ENCODE results near the gene FBXO38.

FBXO38 gene

DNA sequence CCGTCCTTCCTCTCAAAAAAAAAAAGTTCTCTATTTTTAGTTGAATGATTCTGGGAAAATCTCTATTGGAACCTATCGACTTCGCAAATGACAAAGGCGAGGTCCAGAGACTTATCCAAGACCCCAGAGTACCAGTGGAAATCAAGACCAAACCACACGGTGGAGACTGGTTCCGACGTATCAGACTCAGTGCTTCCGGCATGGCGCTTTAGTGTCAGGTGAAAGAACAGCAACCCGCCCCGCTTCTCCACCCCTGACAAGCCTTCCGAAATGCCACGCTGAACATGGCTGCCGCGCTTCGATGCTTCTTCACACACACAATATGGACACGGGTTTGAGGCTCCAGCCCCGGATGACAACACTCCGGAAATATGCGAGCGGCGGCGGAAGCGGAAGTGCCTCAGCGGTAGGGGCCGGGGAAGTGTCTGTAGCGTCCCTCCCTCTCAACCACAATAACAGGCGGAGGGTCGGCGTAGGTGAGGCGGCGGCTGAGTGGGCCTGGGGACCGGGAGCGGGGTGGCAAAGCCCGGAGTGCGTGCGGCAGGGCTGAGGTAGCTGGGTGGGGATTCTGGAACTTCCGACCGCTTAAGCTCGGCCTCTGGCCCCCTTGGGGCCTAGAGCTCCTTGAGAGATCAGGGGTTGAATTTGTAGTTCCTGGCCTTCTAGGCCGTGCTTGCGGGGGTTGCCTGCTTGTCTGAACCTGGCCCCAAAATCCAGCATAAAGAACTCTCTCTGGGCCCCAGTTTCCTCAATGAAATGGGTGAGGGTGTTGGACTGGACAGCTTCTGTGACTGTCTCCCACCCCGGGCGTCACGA lies at the start of gene FBXO38 (continued):
- TF ChIP-seq, protein P1, sequence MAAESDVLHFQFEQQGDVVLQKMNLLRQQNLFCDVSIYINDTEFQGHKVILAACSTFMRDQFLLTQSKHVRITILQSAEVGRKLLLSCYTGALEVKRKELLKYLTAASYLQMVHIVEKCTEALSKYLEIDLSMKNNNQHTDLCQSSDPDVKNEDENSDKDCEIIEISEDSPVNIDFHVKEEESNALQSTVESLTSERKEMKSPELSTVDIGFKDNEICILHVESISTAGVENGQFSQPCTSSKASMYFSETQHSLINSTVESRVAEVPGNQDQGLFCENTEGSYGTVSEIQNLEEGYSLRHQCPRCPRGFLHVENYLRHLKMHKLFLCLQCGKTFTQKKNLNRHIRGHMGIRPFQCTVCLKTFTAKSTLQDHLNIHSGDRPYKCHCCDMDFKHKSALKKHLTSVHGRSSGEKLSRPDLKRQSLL (tag by site-specific recombination; IDR thresholded peaks at IDR 0.05) = no peak; the same call in 1 of the 2 replicates
- TF ChIP-seq ZNF701 (tag by site-specific recombination; IDR thresholded peaks at IDR 0.05) (no peak), REPIN1 (tag by site-specific recombination; IDR thresholded peaks at IDR 0.05; ENCODE audit: low read depth) (no peak), ZXDB (tag by site-specific recombination; IDR thresholded peaks at IDR 0.05) (peak; percentile 92), ZNF555 (tag by site-specific recombination; conservative IDR thresholded peaks at IDR 0.05) (no peak), ZNF391 (tag by site-specific recombination; IDR thresholded peaks at IDR 0.05; ENCODE audit: borderline replicate concordance, low read depth) (no peak), ZFHX2 (tag by site-specific recombination; conservative IDR thresholded peaks at IDR 0.05) (peak; percentile 71), ZNF248 (tag by site-specific recombination; IDR thresholded peaks at IDR 0.05) (no peak), SALL2 (tag by site-specific recombination; IDR thresholded peaks at IDR 0.05; ENCODE audit: borderline replicate concordance) (no peak), ZNF571 (tag by site-specific recombination; IDR thresholded peaks at IDR 0.05) (no peak), ZNF510 (tag by site-specific recombination; IDR thresholded peaks at IDR 0.05; ENCODE audit: insufficient replicate concordance) (no peak), ZNF184 (tag by site-specific recombination; IDR thresholded peaks at IDR 0.05) (no peak), ZNF140 (tag by site-specific recombination; IDR thresholded peaks at IDR 0.05) (no peak), EGR2 (tag by site-specific recombination; IDR thresholded peaks at IDR 0.05; ENCODE audit: low read depth) (peak; percentile 79), ZNF473 (tag by site-specific recombination; IDR thresholded peaks at IDR 0.05) (no peak), ZNF157 (tag by site-specific recombination; IDR thresholded peaks at IDR 0.05) (no peak), TRIM28 (IDR thresholded peaks at IDR 0.05; ENCODE audit: borderline replicate concordance, low read length) (no peak), ZNF677 (tag by site-specific recombination; IDR thresholded peaks at IDR 0.05) (no peak), ZBTB17 (tag by site-specific recombination; IDR thresholded peaks at IDR 0.05) (peak; percentile 96)
- TF ChIP-seq, protein P2, sequence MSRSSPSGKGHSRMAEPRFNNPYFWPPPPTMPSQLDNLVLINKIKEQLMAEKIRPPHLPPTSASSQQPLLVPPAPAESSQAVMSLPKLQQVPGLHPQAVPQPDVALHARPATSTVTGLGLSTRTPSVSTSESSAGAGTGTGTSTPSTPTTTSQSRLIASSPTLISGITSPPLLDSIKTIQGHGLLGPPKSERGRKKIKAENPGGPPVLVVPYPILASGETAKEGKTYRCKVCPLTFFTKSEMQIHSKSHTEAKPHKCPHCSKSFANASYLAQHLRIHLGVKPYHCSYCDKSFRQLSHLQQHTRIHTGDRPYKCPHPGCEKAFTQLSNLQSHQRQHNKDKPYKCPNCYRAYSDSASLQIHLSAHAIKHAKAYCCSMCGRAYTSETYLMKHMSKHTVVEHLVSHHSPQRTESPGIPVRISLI (tag by site-specific recombination; IDR thresholded peaks at IDR 0.05) = peak; percentile 64; the same call in 1 of the 2 replicates
- TF ChIP-seq, protein P3, sequence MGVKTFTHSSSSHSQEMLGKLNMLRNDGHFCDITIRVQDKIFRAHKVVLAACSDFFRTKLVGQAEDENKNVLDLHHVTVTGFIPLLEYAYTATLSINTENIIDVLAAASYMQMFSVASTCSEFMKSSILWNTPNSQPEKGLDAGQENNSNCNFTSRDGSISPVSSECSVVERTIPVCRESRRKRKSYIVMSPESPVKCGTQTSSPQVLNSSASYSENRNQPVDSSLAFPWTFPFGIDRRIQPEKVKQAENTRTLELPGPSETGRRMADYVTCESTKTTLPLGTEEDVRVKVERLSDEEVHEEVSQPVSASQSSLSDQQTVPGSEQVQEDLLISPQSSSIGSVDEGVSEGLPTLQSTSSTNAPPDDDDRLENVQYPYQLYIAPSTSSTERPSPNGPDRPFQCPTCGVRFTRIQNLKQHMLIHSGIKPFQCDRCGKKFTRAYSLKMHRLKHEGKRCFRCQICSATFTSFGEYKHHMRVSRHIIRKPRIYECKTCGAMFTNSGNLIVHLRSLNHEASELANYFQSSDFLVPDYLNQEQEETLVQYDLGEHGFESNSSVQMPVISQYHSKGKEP (tag by site-specific recombination; IDR thresholded peaks at IDR 0.05) = no peak
- TF ChIP-seq, protein P4, sequence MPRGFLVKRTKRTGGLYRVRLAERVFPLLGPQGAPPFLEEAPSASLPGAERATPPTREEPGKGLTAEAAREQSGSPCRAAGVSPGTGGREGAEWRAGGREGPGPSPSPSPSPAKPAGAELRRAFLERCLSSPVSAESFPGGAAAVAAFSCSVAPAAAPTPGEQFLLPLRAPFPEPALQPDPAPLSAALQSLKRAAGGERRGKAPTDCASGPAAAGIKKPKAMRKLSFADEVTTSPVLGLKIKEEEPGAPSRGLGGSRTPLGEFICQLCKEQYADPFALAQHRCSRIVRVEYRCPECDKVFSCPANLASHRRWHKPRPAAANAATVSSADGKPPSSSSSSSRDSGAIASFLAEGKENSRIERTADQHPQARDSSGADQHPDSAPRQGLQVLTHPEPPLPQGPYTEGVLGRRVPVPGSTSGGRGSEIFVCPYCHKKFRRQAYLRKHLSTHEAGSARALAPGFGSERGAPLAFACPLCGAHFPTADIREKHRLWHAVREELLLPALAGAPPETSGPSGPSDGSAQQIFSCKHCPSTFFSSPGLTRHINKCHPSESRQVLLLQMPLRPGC (tag by site-specific recombination; IDR thresholded peaks at IDR 0.05) = no peak
- TF ChIP-seq, protein P5, sequence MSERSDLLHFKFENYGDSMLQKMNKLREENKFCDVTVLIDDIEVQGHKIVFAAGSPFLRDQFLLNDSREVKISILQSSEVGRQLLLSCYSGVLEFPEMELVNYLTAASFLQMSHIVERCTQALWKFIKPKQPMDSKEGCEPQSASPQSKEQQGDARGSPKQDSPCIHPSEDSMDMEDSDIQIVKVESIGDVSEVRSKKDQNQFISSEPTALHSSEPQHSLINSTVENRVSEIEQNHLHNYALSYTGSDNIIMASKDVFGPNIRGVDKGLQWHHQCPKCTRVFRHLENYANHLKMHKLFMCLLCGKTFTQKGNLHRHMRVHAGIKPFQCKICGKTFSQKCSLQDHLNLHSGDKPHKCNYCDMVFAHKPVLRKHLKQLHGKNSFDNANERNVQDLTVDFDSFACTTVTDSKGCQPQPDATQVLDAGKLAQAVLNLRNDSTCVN (tag by site-specific recombination; optimal IDR thresholded peaks at IDR 0.05) = peak; percentile 14
- TF ChIP-seq, protein P6, sequence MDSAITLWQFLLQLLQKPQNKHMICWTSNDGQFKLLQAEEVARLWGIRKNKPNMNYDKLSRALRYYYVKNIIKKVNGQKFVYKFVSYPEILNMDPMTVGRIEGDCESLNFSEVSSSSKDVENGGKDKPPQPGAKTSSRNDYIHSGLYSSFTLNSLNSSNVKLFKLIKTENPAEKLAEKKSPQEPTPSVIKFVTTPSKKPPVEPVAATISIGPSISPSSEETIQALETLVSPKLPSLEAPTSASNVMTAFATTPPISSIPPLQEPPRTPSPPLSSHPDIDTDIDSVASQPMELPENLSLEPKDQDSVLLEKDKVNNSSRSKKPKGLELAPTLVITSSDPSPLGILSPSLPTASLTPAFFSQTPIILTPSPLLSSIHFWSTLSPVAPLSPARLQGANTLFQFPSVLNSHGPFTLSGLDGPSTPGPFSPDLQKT (IDR thresholded peaks at IDR 0.05; ENCODE audit: borderline replicate concordance, low read depth, low read length) = no peak; the same call in 1 of the 2 replicates
- TF ChIP-seq, protein P7, sequence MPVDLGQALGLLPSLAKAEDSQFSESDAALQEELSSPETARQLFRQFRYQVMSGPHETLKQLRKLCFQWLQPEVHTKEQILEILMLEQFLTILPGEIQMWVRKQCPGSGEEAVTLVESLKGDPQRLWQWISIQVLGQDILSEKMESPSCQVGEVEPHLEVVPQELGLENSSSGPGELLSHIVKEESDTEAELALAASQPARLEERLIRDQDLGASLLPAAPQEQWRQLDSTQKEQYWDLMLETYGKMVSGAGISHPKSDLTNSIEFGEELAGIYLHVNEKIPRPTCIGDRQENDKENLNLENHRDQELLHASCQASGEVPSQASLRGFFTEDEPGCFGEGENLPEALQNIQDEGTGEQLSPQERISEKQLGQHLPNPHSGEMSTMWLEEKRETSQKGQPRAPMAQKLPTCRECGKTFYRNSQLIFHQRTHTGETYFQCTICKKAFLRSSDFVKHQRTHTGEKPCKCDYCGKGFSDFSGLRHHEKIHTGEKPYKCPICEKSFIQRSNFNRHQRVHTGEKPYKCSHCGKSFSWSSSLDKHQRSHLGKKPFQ (tag by site-specific recombination; IDR thresholded peaks at IDR 0.05) = no peak
